Heart left ventricle (tissue), 13 donors: ENCODE measurements around the gene CD226.

Experiments used
- CTCF ChIP-seq, 12 donors: fragments of 200-600 bp; sonication (generic) in 4 of 12; IDR thresholded peaks; one replicate each; pipeline versions ENCODE4 v1.5.0 to v1.8.0; 2018 to 2022; ENCODE audit warnings: antibody characterized with exemption in 12 of 12, mild to moderate bottlenecking in 5 of 12
- POLR2A ChIP-seq, 2 donors: fragments of 450-650 bp; IDR thresholded peaks; one replicate each; pipeline ENCODE4 v1.6.1; 2017; ENCODE audit warnings: antibody characterized with exemption in 2 of 2, mild to moderate bottlenecking in 2 of 2, moderate library complexity in 2 of 2
- donor health status: ischemic (EF 13 %, LVEDD 7.1; RV severe dilation, severe dysfunction).
- donor health status: DM: no; HTN: yes; CAD: no.
- donor health status: DM: no; HTN: no; CAD: no.
- donor health status: ischemic (EF 25% LVEDD 6.9; RV normal size, moderate dysfunction).
- donor health status: ischemic (EF 25% LVEDD 5.7; RV mildly dilated, moderate dysfunction).
- donor health status: ischemic (EF 35%, LVEDD 5.7; RV mildly dilated, moderate dysfunction).
- donor health status: nonischemic (EF 11% LVEDD 7.7; RV severe dilation, severe dysfunction).
- donor health status: DM: yes; HTN: yes; CAD: no.
- donor health status: PGD.
- donor health status: ischemic (EF 29% LVEDD 5.4; RV normal size, mild dysfunction).
- donor health status: nonischemic (EF 23%, LVEDD 6.1; RV moderate dilation, normal function).

GRCh38 chr18:69985239-69985638 lies 37.6 kb upstream of the CD226 start:
- TF ChIP-seq CTCF (IDR thresholded peaks at IDR 0.05): no peak
- no peak for TF ChIP-seq POLR2A (IDR thresholded peaks at IDR 0.05)
